Ascending aorta (tissue), 2 donors: Measurements from ENCODE around the gene CADPS2. TPM values are rescaled to one million over a fixed set of nuclear protein-coding genes. Genes with fewer than 3 reads are reported as not detected.

Experiments
- DNase-seq, 2 donors: peaks; one replicate each; pipeline ENCODE4 v3.0.0-alpha.2; 2019; ENCODE audit warnings: low spot score in 2 of 2
- H3K27ac ChIP-seq, 2 donors: fragments of 200-600 bp; sonication (generic); one replicate each; pipeline ENCODE4 v1.5.1; 2016 to 2017; ENCODE audit warnings: mild to moderate bottlenecking in 1 of 2
- H3K27me3 ChIP-seq: fragments of 200-600 bp; sonication (generic); one replicate; pipeline ENCODE4 v1.5.1; 2017
- H3K36me3 ChIP-seq, 2 donors: fragments of 200-600 bp; sonication (generic); one replicate each; pipeline ENCODE4 v1.5.1; 2016
- H3K4me1 ChIP-seq, 2 donors: fragments of 200-600 bp; sonication (generic); one replicate each; pipeline ENCODE4 v1.5.1; 2016 to 2017; ENCODE audit warnings: mild to moderate bottlenecking in 1 of 2
- H3K4me3 ChIP-seq, 2 donors: fragments of 200-600 bp; sonication (generic); one replicate each; pipeline ENCODE4 v1.5.1; 2016 to 2017; ENCODE audit warnings: mild to moderate bottlenecking in 1 of 2
- H3K9me3 ChIP-seq, 2 donors: fragments of 200-600 bp; sonication (generic); one replicate each; pipeline ENCODE4 v1.5.1; 2016
- intact Hi-C: fragments of 100-400 bp; cut with DNase I; formaldehyde crosslinking; loops from one replicate; pipeline ENCODE4 v1.15.1; 2023
- total RNA-seq: library from RNA; depleted of rRNA; stranded (reverse); fragments of >200 nt; gene quantifications from one replicate; pipeline ENCODE4 v1.1.0, GENCODE V29; 2016
- TF ChIP-seq, protein P1 (sequence below), 3 experiments: fragments of 200-600 bp in 2 of 3; fragments of 450-650 bp in 1 of 3; sonication (generic) in 2 of 3; IDR thresholded peaks; one replicate each; pipeline ENCODE4 v1.5.1; 2016 to 2019; ENCODE audit warnings: antibody characterized with exemption in 3 of 3, mild to moderate bottlenecking in 1 of 3, moderate library complexity in 1 of 3

The CADPS2 gene
- total RNA-seq, 1 donor from 2014 or later: 31.8 TPM

DNA sequence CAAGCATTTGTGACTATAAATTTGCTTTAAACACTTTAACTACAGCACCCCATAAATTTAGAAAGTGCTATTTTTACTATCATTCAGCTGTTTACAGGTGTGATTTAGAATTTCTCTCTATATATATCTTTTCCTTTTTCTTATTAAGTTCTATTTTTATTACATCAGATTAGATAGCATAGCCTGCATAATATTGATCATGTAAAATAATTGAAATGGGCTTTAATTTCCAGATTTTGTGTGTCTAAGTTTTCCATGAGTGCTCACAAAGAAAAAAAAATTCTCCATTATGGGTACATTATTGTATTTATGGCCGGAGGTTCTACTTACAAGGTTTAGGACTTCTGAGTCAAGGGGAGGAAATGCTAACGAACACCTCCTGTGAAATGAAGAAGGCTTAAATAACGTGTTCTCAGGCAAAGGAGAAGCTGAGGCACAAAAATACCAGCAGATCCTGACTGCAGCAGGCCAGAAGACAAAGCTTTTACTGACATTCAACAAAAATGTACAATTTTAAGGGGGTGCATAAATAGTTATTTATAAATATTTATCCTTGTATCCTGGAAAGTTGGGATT, 301.5 kb downstream of the CADPS2 start:
- TF ChIP-seq, protein P1, sequence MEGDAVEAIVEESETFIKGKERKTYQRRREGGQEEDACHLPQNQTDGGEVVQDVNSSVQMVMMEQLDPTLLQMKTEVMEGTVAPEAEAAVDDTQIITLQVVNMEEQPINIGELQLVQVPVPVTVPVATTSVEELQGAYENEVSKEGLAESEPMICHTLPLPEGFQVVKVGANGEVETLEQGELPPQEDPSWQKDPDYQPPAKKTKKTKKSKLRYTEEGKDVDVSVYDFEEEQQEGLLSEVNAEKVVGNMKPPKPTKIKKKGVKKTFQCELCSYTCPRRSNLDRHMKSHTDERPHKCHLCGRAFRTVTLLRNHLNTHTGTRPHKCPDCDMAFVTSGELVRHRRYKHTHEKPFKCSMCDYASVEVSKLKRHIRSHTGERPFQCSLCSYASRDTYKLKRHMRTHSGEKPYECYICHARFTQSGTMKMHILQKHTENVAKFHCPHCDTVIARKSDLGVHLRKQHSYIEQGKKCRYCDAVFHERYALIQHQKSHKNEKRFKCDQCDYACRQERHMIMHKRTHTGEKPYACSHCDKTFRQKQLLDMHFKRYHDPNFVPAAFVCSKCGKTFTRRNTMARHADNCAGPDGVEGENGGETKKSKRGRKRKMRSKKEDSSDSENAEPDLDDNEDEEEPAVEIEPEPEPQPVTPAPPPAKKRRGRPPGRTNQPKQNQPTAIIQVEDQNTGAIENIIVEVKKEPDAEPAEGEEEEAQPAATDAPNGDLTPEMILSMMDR (IDR thresholded peaks at IDR 0.05): no peak
- no peaks in the 10 kb centered on the region for H3K27me3 ChIP-seq
- no peaks in the 10 kb centered on the region for H3K36me3 ChIP-seq
- no peaks in the 10 kb centered on the region for H3K9me3 ChIP-seq
- intact Hi-C loops: no loop called here
- H3K4me1 ChIP-seq: no peaks in the 10 kb centered on the region
- no peak overlapping the region for H3K27ac ChIP-seq
- no peak overlapping the region for H3K4me3 ChIP-seq
- DNase-seq: no peak

DNA sequence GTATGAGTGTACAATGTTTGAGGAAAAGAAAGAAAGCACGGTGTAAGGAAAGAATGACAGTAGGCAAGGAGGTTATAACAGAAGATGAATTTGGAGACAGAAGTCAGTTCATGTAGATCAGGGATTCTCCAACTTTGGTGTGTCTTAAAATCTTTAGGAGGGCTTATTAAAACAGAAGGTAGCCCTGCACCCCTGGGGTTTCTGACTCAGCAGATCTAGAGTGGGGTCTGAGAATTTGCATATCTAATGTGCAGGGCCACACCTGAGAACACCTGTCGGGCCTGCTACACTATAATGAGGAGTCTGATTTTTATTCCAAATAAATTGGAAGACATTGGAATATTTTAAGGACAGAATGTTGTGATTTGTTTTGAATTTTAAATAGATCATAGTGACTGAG, 307.9 kb downstream of the CADPS2 start:
- TF ChIP-seq, protein P1 (IDR thresholded peaks at IDR 0.05): no peak
- no peak for DNase-seq
- H3K36me3 ChIP-seq: no peaks in the 10 kb centered on the region
- intact Hi-C loops: no loop called here
- H3K4me3 ChIP-seq: no peak overlapping the region
- H3K4me1 ChIP-seq: no peaks in the 10 kb centered on the region
- H3K9me3 ChIP-seq: no peaks in the 10 kb centered on the region
- H3K27me3 ChIP-seq: no peaks in the 10 kb centered on the region
- no peak overlapping the region for H3K27ac ChIP-seq

DNA sequence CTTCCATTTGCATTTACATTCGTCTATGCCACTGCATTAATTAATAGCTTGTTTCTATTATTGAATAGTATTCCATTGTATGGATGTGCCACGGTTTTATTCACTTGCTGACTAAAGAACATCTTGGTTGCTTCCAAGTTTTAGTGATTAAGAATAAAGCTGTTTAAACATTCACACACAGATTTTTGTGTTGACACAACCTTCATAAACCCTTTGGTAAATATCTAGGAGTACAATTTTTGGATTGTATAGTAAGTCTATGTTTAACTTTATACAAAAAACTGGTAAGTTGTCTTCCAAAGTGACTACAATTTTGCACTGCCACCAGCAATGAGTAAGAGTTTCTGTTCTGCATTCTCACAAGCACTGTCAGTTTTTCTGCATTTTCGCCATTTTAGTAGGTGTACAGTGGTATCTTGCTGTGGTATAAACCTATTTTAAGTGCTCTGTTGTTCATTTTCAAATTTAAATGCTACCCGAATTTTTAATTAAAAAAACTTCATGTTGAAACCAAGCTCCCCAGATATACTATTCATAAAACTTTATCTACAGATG, 308.7 kb downstream of the CADPS2 start:
- Histone ChIP-seq H3K36me3 (no peaks in the 10 kb centered on the region), H3K4me1 (no peaks in the 10 kb centered on the region), H3K27me3 (no peaks in the 10 kb centered on the region), H3K27ac (no peak overlapping the region), H3K4me3 (no peak overlapping the region), H3K9me3 (no peaks in the 10 kb centered on the region)
- TF ChIP-seq, protein P1 (IDR thresholded peaks at IDR 0.05): no peak
- DNase-seq: no peak
- intact Hi-C loops: no loop called here

DNA sequence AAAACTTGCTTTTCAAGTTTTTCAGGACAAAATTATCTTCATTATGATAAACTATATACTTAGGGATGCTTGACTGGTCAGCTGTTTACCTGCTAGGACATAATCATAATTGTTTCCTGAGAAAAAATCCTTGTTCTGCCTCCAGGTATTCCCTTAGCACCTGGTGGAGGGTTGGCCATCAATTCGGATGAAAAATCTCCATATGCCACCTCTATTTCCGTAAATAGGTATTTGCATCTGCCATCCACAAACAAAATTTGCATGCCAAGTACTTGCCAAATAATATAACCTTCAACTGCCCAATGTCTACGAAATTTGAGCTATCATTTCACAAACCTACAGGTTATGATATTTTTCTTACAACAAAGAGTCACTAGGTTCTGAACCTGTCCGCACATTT, 313.6 kb downstream of the CADPS2 start:
- Histone ChIP-seq H3K4me3 (no peak overlapping the region), H3K4me1 (no peaks in the 10 kb centered on the region), H3K27me3 (no peaks in the 10 kb centered on the region), H3K9me3 (no peaks in the 10 kb centered on the region), H3K27ac (no peak overlapping the region), H3K36me3 (no peaks in the 10 kb centered on the region)
- intact Hi-C loops: no loop called here
- no peak for DNase-seq
- TF ChIP-seq, protein P1 (IDR thresholded peaks at IDR 0.05): no peak

DNA sequence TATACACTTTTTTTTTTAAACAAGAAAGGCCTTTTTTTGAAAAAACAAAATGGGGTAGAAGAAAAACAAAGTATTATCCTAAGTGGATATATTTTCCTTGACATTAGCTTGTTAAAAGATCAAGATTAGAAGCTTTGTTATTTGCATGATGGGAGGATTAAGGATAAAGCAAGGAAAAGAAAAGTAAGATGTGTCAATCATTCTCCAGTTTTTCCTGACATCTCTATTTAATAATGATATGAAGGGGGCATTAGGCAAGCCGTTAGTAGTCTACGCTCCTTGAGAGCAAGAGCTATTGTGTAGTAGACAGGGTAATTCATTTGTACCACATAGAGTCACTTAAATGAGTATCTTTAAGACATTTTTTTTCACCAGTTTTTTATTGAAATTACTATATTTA, 324.9 kb downstream of the CADPS2 start:
- no peaks in the 10 kb centered on the region for H3K4me1 ChIP-seq
- H3K9me3 ChIP-seq: no peaks in the 10 kb centered on the region
- TF ChIP-seq, protein P1 (IDR thresholded peaks at IDR 0.05): no peak
- no peak overlapping the region for H3K4me3 ChIP-seq
- H3K27ac ChIP-seq: no peak overlapping the region
- H3K36me3 ChIP-seq: no peaks in the 10 kb centered on the region
- H3K27me3 ChIP-seq: no peaks in the 10 kb centered on the region
- intact Hi-C loops: no loop called here
- DNase-seq: no peak
